SK-N-SH (cell line): ENCODE data around the gene EPB41L1. TPM values are rescaled to one million over a fixed set of nuclear protein-coding genes. Genes with fewer than 3 reads are reported as not detected.

Experiments
- CTCF ChIA-PET: fragments of 300-600, 350-600 bp; formaldehyde crosslinking; extraction: SDS; loops from one replicate; lab custom pipeline; 2021; lab: Yijun Ruan, JAX
- POLR2A ChIA-PET: fragments of 350-600 bp; sonication (Branson Sonifier 250); formaldehyde crosslinking; extraction: SDS; loops from one replicate; lab custom pipeline; 2020; ENCODE audit warnings: antibody characterized with exemption, inconsistent platforms; lab: Yijun Ruan, JAX
- DNase-seq: peaks from one replicate; pipeline ENCODE4 v3.0.0; 2012
- H2AFZ ChIP-seq: fragments of 200-600 bp; sonication (generic); 2 replicates; pipeline ENCODE4 v1.8.1; 2016; ENCODE audit warnings: antibody characterized with exemption, mild to moderate bottlenecking, low read depth
- H3F3A ChIP-seq: fragments of 200-600 bp; sonication (generic); replicated peaks from 2 replicates; pipeline ENCODE3; 2016; ENCODE audit warnings: antibody characterized with exemption, mild to moderate bottlenecking; ENCODE audit not compliant: insufficient read depth
- H3K27ac ChIP-seq, 2 experiments: fragments of 200-500 bp in 1 of 2; fragments of 200-600 bp in 1 of 2; sonication (Bioruptor generic) in 1 of 2; sonication (generic), shearing (Covaris generic) in 1 of 2; 2 replicates each; pipeline versions ENCODE4 v1.5.1 to v1.6.1; 2014 to 2016; ENCODE audit warnings: low read depth in 2 of 2, inconsistent platforms in 1 of 2, low read length in 1 of 2, mild to moderate bottlenecking in 1 of 2, mixed read lengths in 1 of 2
- H3K27me3 ChIP-seq: fragments of 200-600 bp; sonication (generic), shearing (Covaris generic); 2 replicates; pipeline ENCODE4 v1.6.1; 2016; ENCODE audit warnings: mixed run types; ENCODE audit not compliant: insufficient read depth
- H3K36me3 ChIP-seq, 2 experiments: fragments of 200-500 bp in 1 of 2; fragments of 200-600 bp in 1 of 2; sonication (Bioruptor generic) in 1 of 2; sonication (generic) in 1 of 2; replicated peaks in 1 of 2; 2 replicates each; pipeline versions ENCODE3 to v1.5.1; 2014 to 2016; ENCODE audit warnings: low read length in 1 of 2, mild to moderate bottlenecking in 1 of 2; ENCODE audit not compliant: insufficient read depth in 2 of 2, control insufficient read depth in 1 of 2
- H3K4me1 ChIP-seq, 2 experiments: fragments of 200-500 bp in 1 of 2; fragments of 200-600 bp in 1 of 2; sonication (Bioruptor generic) in 1 of 2; sonication (generic), shearing (Covaris generic) in 1 of 2; 2 replicates each; pipeline versions ENCODE4 v1.5.1 to v1.6.1; 2014 to 2016; ENCODE audit warnings: low read depth in 1 of 2, low read length in 1 of 2, mixed run types in 1 of 2; ENCODE audit not compliant: insufficient read depth in 2 of 2, control insufficient read depth in 1 of 2
- H3K4me2 ChIP-seq: fragments of 200-600 bp; sonication (generic), shearing (Covaris generic); 2 replicates; pipeline ENCODE4 v1.6.1; 2017; ENCODE audit warnings: mixed run types
- H3K4me3 ChIP-seq, 2 experiments: fragments of 200-500 bp in 1 of 2; fragments of 200-600 bp in 1 of 2; sonication (Bioruptor generic) in 1 of 2; sonication (generic), shearing (Covaris generic) in 1 of 2; 2 replicates each; pipeline versions ENCODE4 v1.5.1 to v1.8.1; 2014 to 2016; ENCODE audit warnings: low read depth in 2 of 2, inconsistent platforms in 1 of 2, low read length in 1 of 2, mild to moderate bottlenecking in 1 of 2, mixed read lengths in 1 of 2, moderate library complexity in 1 of 2
- H3K79me2 ChIP-seq: fragments of 200-600 bp; sonication (generic); 2 replicates; pipeline ENCODE4 v1.8.1; 2017; ENCODE audit warnings: mild to moderate bottlenecking; ENCODE audit not compliant: insufficient read depth
- H3K9ac ChIP-seq: fragments of 200-600 bp; sonication (generic); 2 replicates; pipeline ENCODE4 v1.6.1; 2017; ENCODE audit warnings: mixed run types
- H3K9me2 ChIP-seq: fragments of 200-600 bp; sonication (generic); 2 replicates; pipeline ENCODE4 v1.6.1; 2017; ENCODE audit warnings: mixed run types
- H3K9me3 ChIP-seq: fragments of 200-600 bp; sonication (generic); 2 replicates; pipeline ENCODE4 v1.6.1; 2017; ENCODE audit warnings: mixed run types, mild to moderate bottlenecking, moderate library complexity
- H4K20me1 ChIP-seq: fragments of 200-600 bp; sonication (generic); 2 replicates; pipeline ENCODE4 v1.6.1; 2017; ENCODE audit warnings: mild to moderate bottlenecking, mixed run types; ENCODE audit not compliant: insufficient read depth
- CHD2 ChIP-seq: fragments of 150-350 bp; IDR thresholded peaks from 2 replicates; pipeline ENCODE4 v1.6.1; 2018; ENCODE audit warnings: low read length; ENCODE audit not compliant: partially characterized antibody
- CTCF ChIP-seq: fragments of 200-600 bp; sonication (generic); IDR thresholded peaks from 2 replicates; pipeline ENCODE4 v1.6.1; 2017; ENCODE audit warnings: antibody characterized with exemption, mild to moderate bottlenecking, moderate library complexity
- ELF1 ChIP-seq: IDR thresholded peaks from 2 replicates; pipeline ENCODE4 v1.4.0; 2012
- EP300 ChIP-seq, 2 experiments: IDR thresholded peaks; 2 replicates each; pipeline versions ENCODE4 v1.4.0 to v1.6.1; 2012; ENCODE audit warnings: borderline replicate concordance in 1 of 2, low read depth in 1 of 2, low read length in 1 of 2
- FOXM1 ChIP-seq: IDR thresholded peaks from 2 replicates; pipeline ENCODE4 v1.4.0; 2012; ENCODE audit warnings: low read depth, mild to moderate bottlenecking
- IRF3 ChIP-seq: fragments of 150-350 bp; IDR thresholded peaks from 2 replicates; pipeline ENCODE4 v1.6.1; 2016; ENCODE audit warnings: mild to moderate bottlenecking, low read depth, low read length
- JUND ChIP-seq: IDR thresholded peaks from 2 replicates; pipeline ENCODE4 v1.4.0; 2012
- MAX ChIP-seq: IDR thresholded peaks from 2 replicates; pipeline ENCODE4 v1.4.0; 2012; ENCODE audit warnings: low read depth
- MXI1 ChIP-seq: IDR thresholded peaks from 2 replicates; pipeline ENCODE4 v1.6.1; 2012; ENCODE audit warnings: mild to moderate bottlenecking, low read depth, low read length, improper control_type of control experiment
- NFIC ChIP-seq: IDR thresholded peaks from 2 replicates; pipeline ENCODE4 v1.4.0; 2012; ENCODE audit warnings: borderline replicate concordance
- NRF1 ChIP-seq: IDR thresholded peaks from 2 replicates; pipeline ENCODE4 v1.6.1; 2012; ENCODE audit warnings: low read depth, mild to moderate bottlenecking, low read length
- RCOR1 ChIP-seq: fragments of 150-350 bp; IDR thresholded peaks from 2 replicates; pipeline ENCODE4 v1.6.1; 2017; ENCODE audit warnings: antibody characterized with exemption, low read length
- RFX5 ChIP-seq: IDR thresholded peaks from 2 replicates; pipeline ENCODE4 v1.6.1; 2012; ENCODE audit warnings: mild to moderate bottlenecking, improper control_type of control experiment, low read length
- RXRA ChIP-seq: IDR thresholded peaks from 2 replicates; pipeline ENCODE4 v1.4.0; 2012; ENCODE audit warnings: low read depth, mild to moderate bottlenecking, borderline replicate concordance
- SIN3A ChIP-seq: IDR thresholded peaks from 2 replicates; pipeline ENCODE4 v1.6.1; 2012; ENCODE audit warnings: low read depth, mild to moderate bottlenecking, low read length, moderate library complexity, borderline replicate concordance
- SMC3 ChIP-seq: IDR thresholded peaks from 2 replicates; pipeline ENCODE4 v1.6.1; 2012; ENCODE audit warnings: low read depth, low read length, improper control_type of control experiment
- TEAD4 ChIP-seq: IDR thresholded peaks from 2 replicates; pipeline ENCODE4 v1.4.0; 2012; ENCODE audit warnings: mild to moderate bottlenecking, borderline replicate concordance; ENCODE audit not compliant: insufficient read depth
- USF2 ChIP-seq: fragments of 150-350 bp; IDR thresholded peaks from 2 replicates; pipeline ENCODE4 v1.6.1; 2017; ENCODE audit warnings: antibody characterized with exemption, low read length, low read depth, borderline replicate concordance
- YY1 ChIP-seq: IDR thresholded peaks from 2 replicates; pipeline ENCODE4 v1.4.0; 2012; ENCODE audit warnings: low read depth, mild to moderate bottlenecking
- ZBTB33 ChIP-seq: IDR thresholded peaks from 2 replicates; pipeline ENCODE4 v1.4.0; 2012; ENCODE audit warnings: low read depth, borderline replicate concordance
- WGBS: methylation state at CpG from one replicate; pipeline ENCODE4 v1.1.6; 2017; ENCODE audit warnings: low lambda C conversion rate; 5-methylcytosine and 5-hydroxymethylcytosine counted together
- polyA plus RNA-seq, 3 experiments: library from polyadenylated mRNA; depleted of rRNA; stranded (reverse); fragments of >200 nt; gene quantifications; 2 replicates each; pipeline ENCODE4 v1.2.3, GENCODE V29; 2012

EPB41L1 gene
- polyA plus RNA-seq, 1 of the 3 experiments (the other 2 are of a cell fraction) = 26.1 TPM

- Histone ChIP-seq H3K4me3 (no peak overlapping the region), H3K79me2 (no peaks in the 10 kb centered on the region), H4K20me1 (no peaks in the 10 kb centered on the region), H3K9ac (no peak overlapping the region), H3K9me3 (no peaks in the 10 kb centered on the region), H3K36me3 (no peaks in the 10 kb centered on the region), H2AFZ (no peak overlapping the region), H3F3A (no peaks in the 10 kb centered on the region), H3K27me3 (no peaks in the 10 kb centered on the region), H3K27ac (no peak overlapping the region), H3K4me1 (peaks cover 5 to 11% of the 10 kb centered on the region in 2 experiments; a peak in 3 of 4 replicates), H3K9me2 (no peaks in the 10 kb centered on the region), H3K4me2 (no peak overlapping the region)
- CTCF ChIA-PET = interaction anchor here (1.0 to 6.7 kb wide), 3 partner anchors 9 to 175 kb away, joined by 3 to 60 read pairs (median 4); partner anchors contain the start of gene SCAND1
- no peak for DNase-seq
- 93% methylated on average over 8 of the region's 8 CpGs for WGBS
- TF ChIP-seq MXI1 (no peak), SIN3A (no peak), USF2 (no peak), CTCF (no peak), JUND (no peak), RXRA (no peak), ELF1 (no peak), RCOR1 (no peak), NRF1 (no peak), CHD2 (no peak), NFIC (no peak), FOXM1 (no peak), MAX (no peak), EP300 (IDR thresholded peaks at IDR 0.05; ENCODE audit: borderline replicate concordance in 1 of 2, low read depth in 1 of 2, low read length in 1 of 2) (no peak), ZBTB33 (no peak), SMC3 (no peak), RFX5 (no peak), TEAD4 (no peak), YY1 (no peak), IRF3 (no peak)
- POLR2A ChIA-PET = no interaction called here
Observed at GRCh38 chr20:36129160-36129543, 25.4 kb upstream of the EPB41L1 start.
